Hepatocyte (in vitro differentiated cells): Measurements from ENCODE around the gene SERTAD1. TPM values are rescaled to one million over a fixed set of nuclear protein-coding genes. Genes with fewer than 3 reads are reported as not detected.

Experiments
- DNase-seq: peaks from one replicate; pipeline ENCODE4 v3.0.0-alpha.2; 2016; ENCODE audit warnings: low spot score
- H2AFZ ChIP-seq: fragments of 200-600 bp; sonication (generic); 2 replicates; pipeline ENCODE4 v1.6.0; 2016; ENCODE audit warnings: antibody characterized with exemption, mild to moderate bottlenecking
- H3K27ac ChIP-seq: fragments of 200-600 bp; sonication (generic); 2 replicates; pipeline ENCODE4 v1.5.1; 2016; ENCODE audit warnings: mild to moderate bottlenecking
- H3K27me3 ChIP-seq: fragments of 200-600 bp; sonication (generic); 2 replicates; pipeline ENCODE4 v1.6.1; 2016
- H3K36me3 ChIP-seq: fragments of 200-600 bp; sonication (generic); replicated peaks from 2 replicates; pipeline ENCODE4 v1.5.1; 2016; ENCODE audit warnings: low read depth; ENCODE audit not compliant: insufficient read depth
- H3K4me1 ChIP-seq: fragments of 200-600 bp; sonication (generic); 2 replicates; pipeline ENCODE4 v1.5.1; 2016; ENCODE audit warnings: mild to moderate bottlenecking, moderate library complexity; ENCODE audit not compliant: insufficient read depth
- H3K4me2 ChIP-seq: fragments of 200-600 bp; sonication (generic); 2 replicates; pipeline ENCODE4 v1.6.0; 2016
- H3K4me3 ChIP-seq: fragments of 200-600 bp; sonication (generic); 2 replicates; pipeline ENCODE4 v1.5.1; 2016; ENCODE audit warnings: mild to moderate bottlenecking
- H3K79me2 ChIP-seq: fragments of 200-600 bp; sonication (generic); 2 replicates; pipeline ENCODE4 v1.6.0; 2017; ENCODE audit warnings: mild to moderate bottlenecking
- H3K9me2 ChIP-seq: fragments of 200-600 bp; sonication (generic); replicated peaks from 2 replicates; pipeline ENCODE4 v1.6.0; 2017; ENCODE audit warnings: mild to moderate bottlenecking; ENCODE audit not compliant: insufficient read depth
- H3K9me3 ChIP-seq: fragments of 200-600 bp; sonication (generic); 2 replicates; pipeline ENCODE4 v1.5.1; 2016; ENCODE audit warnings: low read depth, mild to moderate bottlenecking
- H4K20me1 ChIP-seq: fragments of 200-600 bp; sonication (generic); 2 replicates; pipeline ENCODE4 v1.6.0; 2016; ENCODE audit warnings: mild to moderate bottlenecking; ENCODE audit not compliant: insufficient read depth, poor library complexity, severe bottlenecking
- EZH2 ChIP-seq: fragments of 200-600 bp; sonication (generic); IDR thresholded peaks from 2 replicates; pipeline ENCODE4 v1.6.1; 2016; ENCODE audit warnings: antibody characterized with exemption, mild to moderate bottlenecking, borderline replicate concordance
- EZH2phosphoT487 ChIP-seq: fragments of 200-600 bp; sonication (generic); IDR thresholded peaks from one replicate; pipeline ENCODE4 v1.6.1; 2018; ENCODE audit warnings: antibody characterized with exemption, mild to moderate bottlenecking, low read depth, moderate library complexity; ENCODE audit not compliant: unreplicated experiment, severe bottlenecking
- WGBS: methylation state at CpG from one replicate; pipeline ENCODE4 v1.1.6; 2016; ENCODE audit warnings: low lambda C conversion rate; ENCODE audit errors: missing lambda C conversion rate; 5-methylcytosine and 5-hydroxymethylcytosine counted together
- polyA plus RNA-seq: library from polyadenylated mRNA; unstranded; fragments of >200 nt; fragmentation: Nextera tagmentation; extraction: Ambion mirVana; gene quantifications from 2 replicates; pipeline ENCODE4 v1.2.1, GENCODE V29; 2016
- total RNA-seq: library from RNA; depleted of rRNA; stranded (reverse); fragments of >200 nt; gene quantifications from 2 replicates; pipeline ENCODE4 v1.2.3, GENCODE V29; 2014
- TF ChIP-seq, protein P1 (sequence below): fragments of 200-600 bp; sonication (generic); IDR thresholded peaks from 2 replicates; pipeline ENCODE4 v1.5.1; 2016; ENCODE audit warnings: antibody characterized with exemption, mild to moderate bottlenecking; ENCODE audit not compliant: poor library complexity

SERTAD1 gene
- total and polyA plus RNA-seq, 2 experiments from 2014 or later = 17.1 to 17.9 TPM

DNA sequence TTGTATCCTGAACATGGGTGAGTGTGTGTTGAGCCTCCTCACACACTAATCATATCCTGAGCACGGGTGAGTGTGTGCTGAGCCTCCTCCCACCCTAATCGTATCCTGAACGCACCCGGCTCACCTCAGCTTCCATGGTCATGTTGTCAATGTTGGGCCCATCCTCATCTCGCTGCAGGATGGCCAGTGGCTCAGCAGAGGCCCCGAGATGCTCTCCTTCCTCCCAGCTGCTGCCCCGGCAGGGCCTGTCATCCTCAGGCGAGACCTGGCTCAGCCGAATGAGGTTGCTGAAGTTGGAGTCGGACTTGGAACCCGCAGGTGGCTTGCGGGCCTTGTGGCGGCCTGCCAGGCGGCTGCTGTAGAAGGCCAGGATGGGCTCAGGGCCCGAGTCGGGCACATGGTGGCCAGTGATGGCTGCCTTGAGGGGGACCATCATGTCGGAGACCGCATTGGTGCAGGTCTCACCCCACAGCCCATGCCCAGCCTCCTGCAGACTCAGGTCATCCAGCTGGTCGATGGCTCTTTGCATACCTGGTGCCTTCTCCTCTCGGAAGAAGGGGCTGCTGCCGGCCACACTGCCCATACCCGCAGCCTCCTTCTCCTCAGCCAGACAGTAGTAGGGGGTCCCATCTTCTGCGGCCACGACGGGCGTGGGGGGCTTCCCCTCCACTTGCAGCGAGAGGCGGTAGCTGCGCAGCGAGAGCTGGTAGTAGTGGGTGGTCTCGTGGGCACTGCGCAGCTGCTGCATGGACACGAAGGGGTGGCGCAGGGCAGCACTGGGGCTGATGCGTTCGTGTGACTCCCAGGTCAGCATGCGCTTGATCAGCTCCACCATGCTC lies 45.4 kb downstream of the SERTAD1 start:
- H3K27me3 ChIP-seq = no peaks in the 10 kb centered on the region
- no peak overlapping the region for H3K4me3 ChIP-seq
- no peaks in the 10 kb centered on the region for H3K4me1 ChIP-seq
- DNase-seq = no peak
- H3K9me3 ChIP-seq = no peaks in the 10 kb centered on the region
- no peak overlapping the region for H3K4me2 ChIP-seq
- no peaks in the 10 kb centered on the region for H3K79me2 ChIP-seq
- H3K36me3 ChIP-seq = no peaks in the 10 kb centered on the region
- no peaks in the 10 kb centered on the region for H4K20me1 ChIP-seq
- no peaks in the 10 kb centered on the region for H3K9me2 ChIP-seq
- no peak for TF ChIP-seq EZH2phosphoT487
- TF ChIP-seq, protein P1, sequence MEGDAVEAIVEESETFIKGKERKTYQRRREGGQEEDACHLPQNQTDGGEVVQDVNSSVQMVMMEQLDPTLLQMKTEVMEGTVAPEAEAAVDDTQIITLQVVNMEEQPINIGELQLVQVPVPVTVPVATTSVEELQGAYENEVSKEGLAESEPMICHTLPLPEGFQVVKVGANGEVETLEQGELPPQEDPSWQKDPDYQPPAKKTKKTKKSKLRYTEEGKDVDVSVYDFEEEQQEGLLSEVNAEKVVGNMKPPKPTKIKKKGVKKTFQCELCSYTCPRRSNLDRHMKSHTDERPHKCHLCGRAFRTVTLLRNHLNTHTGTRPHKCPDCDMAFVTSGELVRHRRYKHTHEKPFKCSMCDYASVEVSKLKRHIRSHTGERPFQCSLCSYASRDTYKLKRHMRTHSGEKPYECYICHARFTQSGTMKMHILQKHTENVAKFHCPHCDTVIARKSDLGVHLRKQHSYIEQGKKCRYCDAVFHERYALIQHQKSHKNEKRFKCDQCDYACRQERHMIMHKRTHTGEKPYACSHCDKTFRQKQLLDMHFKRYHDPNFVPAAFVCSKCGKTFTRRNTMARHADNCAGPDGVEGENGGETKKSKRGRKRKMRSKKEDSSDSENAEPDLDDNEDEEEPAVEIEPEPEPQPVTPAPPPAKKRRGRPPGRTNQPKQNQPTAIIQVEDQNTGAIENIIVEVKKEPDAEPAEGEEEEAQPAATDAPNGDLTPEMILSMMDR = no peak
- no peak for TF ChIP-seq EZH2
- H3K27ac ChIP-seq = no peak overlapping the region
- H2AFZ ChIP-seq = no peak overlapping the region
- WGBS = 93% methylated on average over 37 of the region's 37 CpGs

DNA sequence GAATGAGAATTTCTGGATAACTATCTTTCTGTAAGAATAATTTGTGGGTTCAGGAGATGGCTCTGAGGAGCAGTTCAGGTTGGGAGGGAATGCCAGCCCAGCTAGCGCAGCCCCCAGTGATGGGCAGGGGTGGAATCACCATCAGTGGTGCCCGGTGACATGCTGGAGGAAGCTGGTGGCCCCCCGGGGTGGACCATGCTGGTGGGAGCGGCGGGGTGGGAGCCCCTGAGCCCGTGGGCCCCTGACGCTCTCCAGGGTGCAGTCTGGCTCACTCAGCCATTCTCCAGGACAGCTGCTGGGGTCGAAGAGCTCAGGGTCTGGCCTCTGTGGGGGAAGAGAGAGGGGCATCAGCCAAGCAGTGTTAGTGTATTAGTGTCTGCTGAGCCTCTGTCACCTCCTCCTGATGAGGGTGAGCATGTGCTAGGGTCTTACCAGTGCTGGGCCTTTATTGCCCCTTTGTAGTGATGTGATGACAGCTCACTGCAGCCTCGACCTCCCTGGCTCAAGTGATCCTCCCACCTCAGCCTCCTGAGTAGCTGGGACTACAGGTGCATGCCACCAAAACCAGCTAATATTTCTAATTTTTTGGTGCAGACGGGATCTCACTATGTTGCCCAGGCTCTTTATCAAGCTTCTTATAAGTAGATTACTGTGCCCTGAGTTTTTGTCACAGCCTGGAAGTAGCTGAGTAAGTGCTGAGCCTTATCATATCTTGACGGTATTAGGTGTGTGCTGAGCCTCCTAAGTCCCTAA lies 46.2 kb downstream of the SERTAD1 start:
- Histone ChIP-seq H3K79me2 (no peaks in the 10 kb centered on the region), H4K20me1 (no peaks in the 10 kb centered on the region), H3K4me2 (no peak overlapping the region), H3K36me3 (no peaks in the 10 kb centered on the region), H3K4me1 (no peaks in the 10 kb centered on the region), H3K4me3 (no peak overlapping the region), H3K27ac (no peak overlapping the region), H3K9me2 (no peaks in the 10 kb centered on the region), H3K27me3 (no peaks in the 10 kb centered on the region), H3K9me3 (no peaks in the 10 kb centered on the region), H2AFZ (no peak overlapping the region)
- no peak for TF ChIP-seq EZH2phosphoT487
- no peak for TF ChIP-seq EZH2
- TF ChIP-seq, protein P1 = no peak
- WGBS = 92% methylated on average over 11 of the region's 11 CpGs
- DNase-seq = no peak

- Histone ChIP-seq H2AFZ (no peak overlapping the region), H3K4me3 (no peak overlapping the region), H3K9me2 (no peaks in the 10 kb centered on the region), H3K4me1 (no peaks in the 10 kb centered on the region), H3K27me3 (no peaks in the 10 kb centered on the region), H4K20me1 (no peaks in the 10 kb centered on the region), H3K79me2 (no peaks in the 10 kb centered on the region), H3K36me3 (no peaks in the 10 kb centered on the region), H3K9me3 (no peaks in the 10 kb centered on the region), H3K27ac (no peak overlapping the region), H3K4me2 (no peak overlapping the region)
- TF ChIP-seq, protein P1 = no peak
- TF ChIP-seq EZH2 = no peak
- TF ChIP-seq EZH2phosphoT487 = no peak
- DNase-seq = no peak
- WGBS = 90% methylated on average over 2 of the region's 2 CpGs
These were observed 47.3 kb downstream of the SERTAD1 start for GRCh38 chr19:40378509-40378908.
